ENCODE results near the gene PP2D1.
"Not testable (repeated sequence)": the region's sequence is repeated elsewhere in the genome, so short reads cannot be mapped to it uniquely, and the experiment has no call there.

GRCh38 chr3:20045141-20045540 is 33.1 kb upstream of the PP2D1 start:
- TF ChIP-seq CTCF, POLR2A (IDR thresholded peaks at IDR 0.05): not testable (repeated sequence)

Measured in tibial nerve (tissue), 3 donors.